ENCODE results near the gene GSDME.

GRCh38 chr7:24745355-24745754, 11.9 kb downstream of the GSDME start:
- TF ChIP-seq POLR2AphosphoS5 (IDR thresholded peaks at IDR 0.05; ENCODE audit: low read depth, low read length) (no peak), JUND (IDR thresholded peaks at IDR 0.05) (no peak), CTCF (IDR thresholded peaks at IDR 0.05) (no peak), ZBTB33 (IDR thresholded peaks at IDR 0.05; ENCODE audit: borderline replicate concordance, low read depth) (no peak), PBX3 (IDR thresholded peaks at IDR 0.05) (no peak), MAX (IDR thresholded peaks at IDR 0.05; ENCODE audit: low read depth) (no peak), RXRA (IDR thresholded peaks at IDR 0.05; ENCODE audit: borderline replicate concordance, low read depth) (no peak), RAD21 (IDR thresholded peaks at IDR 0.05; ENCODE audit: low read length) (no peak), FOXJ3 (CRISPR knock-in tag; IDR thresholded peaks at IDR 0.05) (no peak), EP300 (IDR thresholded peaks at IDR 0.05; ENCODE audit: borderline replicate concordance in 1 of 2, low read depth in 1 of 2, low read length in 1 of 2) (no peak)
- TF ChIP-seq, protein P1, sequence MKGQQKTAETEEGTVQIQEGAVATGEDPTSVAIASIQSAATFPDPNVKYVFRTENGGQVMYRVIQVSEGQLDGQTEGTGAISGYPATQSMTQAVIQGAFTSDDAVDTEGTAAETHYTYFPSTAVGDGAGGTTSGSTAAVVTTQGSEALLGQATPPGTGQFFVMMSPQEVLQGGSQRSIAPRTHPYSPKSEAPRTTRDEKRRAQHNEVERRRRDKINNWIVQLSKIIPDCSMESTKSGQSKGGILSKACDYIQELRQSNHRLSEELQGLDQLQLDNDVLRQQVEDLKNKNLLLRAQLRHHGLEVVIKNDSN (IDR thresholded peaks at IDR 0.05; ENCODE audit: borderline replicate concordance, low read depth), result no peak
